Endothelial cell (in vitro differentiated cells): ENCODE results near the gene CENPO. TPM values are rescaled to one million over a fixed set of nuclear protein-coding genes. Genes with fewer than 3 reads are reported as not detected.
A peak's percentile ranks its signal among the peaks of the same experiment; 100 is the strongest.

Experiments
- DNase-seq: peaks from one replicate; pipeline ENCODE4 v3.0.0; 2021; ENCODE audit warnings: low spot score
- H3K27ac Mint-ChIP-seq: one replicate; pipeline ENCODE4 v1.8.0; 2021; ENCODE audit warnings: mixed read lengths, inconsistent platforms; ENCODE audit not compliant: unreplicated experiment
- H3K27me3 Mint-ChIP-seq: one replicate; pipeline ENCODE4 v1.8.0; 2021; ENCODE audit warnings: mild to moderate bottlenecking, moderate library complexity, mixed read lengths, inconsistent platforms; ENCODE audit not compliant: unreplicated experiment
- H3K36me3 Mint-ChIP-seq: one replicate; pipeline ENCODE4 v1.8.0; 2021; ENCODE audit warnings: mild to moderate bottlenecking, low read depth, mixed read lengths, inconsistent platforms; ENCODE audit not compliant: unreplicated experiment
- H3K4me1 Mint-ChIP-seq: one replicate; pipeline ENCODE4 v1.8.0; 2021; ENCODE audit warnings: mild to moderate bottlenecking, mixed read lengths, inconsistent platforms; ENCODE audit not compliant: unreplicated experiment
- H3K4me3 Mint-ChIP-seq: one replicate; pipeline ENCODE4 v1.8.0; 2021; ENCODE audit warnings: mild to moderate bottlenecking, mixed read lengths, inconsistent platforms; ENCODE audit not compliant: unreplicated experiment
- H3K9me3 Mint-ChIP-seq: one replicate; pipeline ENCODE4 v1.8.0; 2021; ENCODE audit warnings: mixed read lengths, inconsistent platforms; ENCODE audit not compliant: unreplicated experiment
- CTCF ChIP-seq: fragments of 200-600 bp; sonication (generic); IDR thresholded peaks from one replicate; pipeline ENCODE4 v1.5.0; 2021; ENCODE audit warnings: antibody characterized with exemption; ENCODE audit not compliant: unreplicated experiment
- total RNA-seq: library from RNA; stranded (reverse); fragmentation: NEBNext Ultra II Directional; extraction: Animal tissue kit (Norgen Biotek cat#: 25700); gene quantifications from one replicate; pipeline ENCODE4 v1.2.1, GENCODE V29; 2021; ENCODE audit not compliant: unreplicated experiment

The CENPO gene
- total RNA-seq, 1 donor from 2014 or later = 18.7 TPM

GRCh38 chr2:24840962-24841945 lies 48.0 kb downstream of the CENPO start:
- peaks cover 14% of the 10 kb centered on the region for H3K4me1 Mint-ChIP-seq
- H3K4me3 Mint-ChIP-seq = no peak overlapping the region
- no peak for TF ChIP-seq CTCF
- no peak overlapping the region for H3K27ac Mint-ChIP-seq
- no peaks in the 10 kb centered on the region for H3K9me3 Mint-ChIP-seq
- peaks cover 18% of the 10 kb centered on the region for H3K27me3 Mint-ChIP-seq
- H3K36me3 Mint-ChIP-seq = peaks cover 32% of the 10 kb centered on the region
- DNase-seq = no peak

DNA sequence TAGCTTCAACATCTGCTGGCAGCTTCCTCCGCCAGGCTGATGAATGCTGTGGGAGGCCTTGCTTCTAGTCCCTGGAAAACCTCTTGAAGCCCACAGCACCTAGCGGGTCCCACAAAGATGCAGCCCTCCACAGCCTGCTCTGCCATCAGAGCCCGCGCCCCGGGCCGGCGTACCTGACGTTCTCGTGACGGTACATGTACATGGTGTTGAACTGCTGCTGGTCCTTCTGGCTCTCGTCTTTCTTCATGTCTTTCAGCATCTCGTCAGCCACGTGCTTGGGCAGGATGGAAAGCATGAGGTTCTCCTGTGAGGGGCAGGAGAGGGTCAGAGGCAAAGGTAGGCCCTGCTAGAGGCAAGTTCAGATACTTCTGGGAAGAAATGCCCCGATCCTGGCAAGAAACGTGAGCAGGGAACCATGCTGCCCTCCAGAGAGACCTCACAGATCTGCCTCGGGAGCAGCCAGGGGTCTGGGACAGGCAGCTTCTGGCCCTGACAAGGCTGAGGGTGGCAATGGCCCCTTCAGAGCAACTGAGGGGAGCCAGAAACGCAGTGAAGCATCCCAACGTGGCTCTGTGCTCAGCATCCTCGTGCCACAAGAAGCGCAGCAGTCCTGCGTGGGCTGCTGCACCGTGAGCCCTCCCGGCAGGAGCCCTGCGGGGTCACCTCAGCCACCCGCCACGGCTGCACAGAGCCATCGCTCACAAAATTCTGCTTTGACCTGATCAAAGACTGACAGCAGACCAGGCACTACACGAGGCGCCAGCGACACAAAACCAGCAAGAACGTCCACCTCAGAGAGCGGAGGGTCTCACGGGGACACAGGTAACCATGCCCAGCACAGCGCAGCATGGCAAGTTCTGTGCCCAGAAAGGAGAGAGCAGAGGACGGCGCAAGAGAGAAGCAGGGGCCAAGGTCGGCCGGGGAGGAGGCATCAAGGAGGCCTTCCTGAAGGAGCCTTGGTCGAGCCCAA lies 49.1 kb downstream of the CENPO start:
- H3K27ac Mint-ChIP-seq = no peak overlapping the region
- H3K4me3 Mint-ChIP-seq = peak overlapping the region; percentile 58
- H3K4me1 Mint-ChIP-seq = peaks cover 14% of the 10 kb centered on the region
- TF ChIP-seq CTCF = no peak
- peaks cover 18% of the 10 kb centered on the region for H3K27me3 Mint-ChIP-seq
- no peaks in the 10 kb centered on the region for H3K9me3 Mint-ChIP-seq
- no peak for DNase-seq
- peaks cover 31% of the 10 kb centered on the region for H3K36me3 Mint-ChIP-seq

DNA sequence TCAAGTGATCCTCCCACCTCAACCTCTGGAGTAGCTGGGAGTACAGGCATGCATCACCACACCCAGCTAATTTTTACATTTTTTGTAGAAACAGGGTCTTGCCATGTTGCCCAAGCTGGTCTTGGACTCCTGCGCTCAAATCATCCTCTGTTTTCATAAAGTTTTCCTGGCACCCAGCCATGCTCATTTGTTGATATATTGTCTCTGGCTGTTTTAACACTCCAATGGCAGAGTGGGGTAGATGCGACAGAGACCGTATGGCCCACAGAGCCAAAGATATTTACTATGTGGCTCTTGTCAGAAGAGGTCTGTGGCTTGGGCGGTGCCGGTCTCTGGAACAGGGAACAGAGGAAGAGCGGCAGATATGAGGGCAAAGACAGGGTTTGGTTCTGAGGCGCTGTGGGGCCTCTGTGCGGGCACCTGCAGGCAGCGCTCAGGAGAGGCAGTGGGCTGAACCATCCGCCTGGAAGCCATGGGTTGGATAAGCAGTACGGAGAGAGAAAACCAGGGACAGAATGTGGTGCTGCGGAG lies 50.2 kb downstream of the CENPO start:
- Mint-ChIP-seq H3K36me3 (peaks cover 28% of the 10 kb centered on the region), H3K27ac (peak overlapping the region; percentile 0), H3K27me3 (peaks cover 18% of the 10 kb centered on the region), H3K9me3 (no peaks in the 10 kb centered on the region), H3K4me1 (peaks cover 14% of the 10 kb centered on the region), H3K4me3 (peak overlapping the region; percentile 11)
- DNase-seq = no peak
- TF ChIP-seq CTCF = no peak

DNA sequence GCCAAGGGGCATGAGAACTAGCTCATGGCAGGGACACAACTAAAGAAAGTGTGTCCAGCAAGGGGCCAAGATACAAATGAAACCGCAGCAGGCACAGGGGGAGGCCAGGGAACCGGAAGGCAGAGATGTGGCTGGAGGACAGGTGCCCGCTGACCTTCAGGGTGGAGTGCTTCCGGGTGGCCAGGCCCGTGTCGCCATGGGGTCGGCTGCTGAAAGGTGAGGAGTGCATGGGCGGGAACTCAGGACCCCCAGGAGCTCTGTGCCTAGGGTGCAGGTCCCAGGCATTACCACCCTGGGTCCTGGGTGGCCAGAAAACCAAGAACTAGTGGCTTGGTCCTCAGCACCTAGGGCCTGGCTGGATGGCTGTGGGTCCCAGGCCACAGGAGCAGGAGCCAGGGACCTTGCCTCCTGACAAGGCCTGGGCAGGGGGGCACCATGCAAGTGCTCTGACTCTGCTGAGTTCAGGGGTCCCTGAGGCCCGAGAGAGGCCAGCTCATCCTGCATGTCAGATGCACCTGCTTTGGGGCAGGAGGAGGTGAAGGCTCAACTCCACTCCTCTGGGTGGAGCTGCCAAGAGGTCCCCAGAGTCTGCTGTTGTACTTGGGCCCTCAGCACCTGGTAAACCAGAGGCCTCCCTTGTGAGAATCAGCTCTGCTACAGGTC lies 50.9 kb downstream of the CENPO start:
- no peak for TF ChIP-seq CTCF
- Mint-ChIP-seq H3K4me1 (peaks cover 14% of the 10 kb centered on the region), H3K27ac (peak overlapping the region; percentile 0), H3K36me3 (peaks cover 28% of the 10 kb centered on the region), H3K9me3 (no peaks in the 10 kb centered on the region), H3K4me3 (no peak overlapping the region), H3K27me3 (peaks cover 16% of the 10 kb centered on the region)
- DNase-seq = no peak
